ENCODE results near the gene KRTAP12-4.
"Not testable (repeated sequence)": the region's sequence is repeated elsewhere in the genome, so short reads cannot be mapped to it uniquely, and the experiment has no call there.

KRTAP12-4 gene

GRCh38 chr21:44681861-44682579, 27.6 kb upstream of the KRTAP12-4 start, which contains the start of gene KRTAP12-1:
Gene KRTAP12-1, minus strand, starts transcription at chr21:44682163. Its CDS starts 40 bp downstream, at chr21:44682123.
- TF ChIP-seq POLR2A (IDR thresholded peaks at IDR 0.05; ENCODE audit: low read depth, low read length) = no peak
- no peak for FAIRE-seq
- DNase-seq (ENCODE audit: insufficient read length, low spot score) = no peak

DNA sequence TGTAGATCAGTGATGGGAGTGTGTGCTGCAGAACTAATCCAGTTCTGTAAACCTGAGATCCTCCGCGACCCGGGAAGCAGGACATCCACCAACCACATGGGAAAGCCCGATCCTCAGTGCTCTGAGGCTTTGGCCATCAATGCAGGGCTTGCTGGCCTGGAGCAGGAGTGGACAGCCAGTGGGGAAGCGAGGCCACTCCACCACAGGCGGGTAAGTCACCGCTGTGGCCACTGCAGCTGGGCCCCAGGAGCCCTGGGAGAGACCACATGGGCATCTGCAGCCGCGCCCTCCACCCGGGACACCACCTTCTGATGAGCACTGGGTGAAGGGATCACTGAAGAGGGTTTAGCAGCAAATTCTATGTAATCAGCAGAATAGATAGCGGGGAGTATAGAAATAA, 26.7 kb upstream of the KRTAP12-4 start:
- no peak for FAIRE-seq
- DNase-seq (ENCODE audit: insufficient read length, low spot score) = no peak
- no peak for TF ChIP-seq POLR2A (IDR thresholded peaks at IDR 0.05; ENCODE audit: low read depth, low read length)

GRCh38 chr21:44677881-44678280, 23.4 kb upstream of the KRTAP12-4 start:
- no peak for TF ChIP-seq POLR2A (IDR thresholded peaks at IDR 0.05; ENCODE audit: low read depth, low read length)
- DNase-seq (ENCODE audit: insufficient read length, low spot score) = no peak
- FAIRE-seq = no peak

GRCh38 chr21:44671911-44672310, 17.5 kb upstream of the KRTAP12-4 start:
- FAIRE-seq = no peak
- TF ChIP-seq POLR2A (IDR thresholded peaks at IDR 0.05; ENCODE audit: low read depth, low read length) = no peak
- DNase-seq (ENCODE audit: insufficient read length, low spot score) = no peak

DNA sequence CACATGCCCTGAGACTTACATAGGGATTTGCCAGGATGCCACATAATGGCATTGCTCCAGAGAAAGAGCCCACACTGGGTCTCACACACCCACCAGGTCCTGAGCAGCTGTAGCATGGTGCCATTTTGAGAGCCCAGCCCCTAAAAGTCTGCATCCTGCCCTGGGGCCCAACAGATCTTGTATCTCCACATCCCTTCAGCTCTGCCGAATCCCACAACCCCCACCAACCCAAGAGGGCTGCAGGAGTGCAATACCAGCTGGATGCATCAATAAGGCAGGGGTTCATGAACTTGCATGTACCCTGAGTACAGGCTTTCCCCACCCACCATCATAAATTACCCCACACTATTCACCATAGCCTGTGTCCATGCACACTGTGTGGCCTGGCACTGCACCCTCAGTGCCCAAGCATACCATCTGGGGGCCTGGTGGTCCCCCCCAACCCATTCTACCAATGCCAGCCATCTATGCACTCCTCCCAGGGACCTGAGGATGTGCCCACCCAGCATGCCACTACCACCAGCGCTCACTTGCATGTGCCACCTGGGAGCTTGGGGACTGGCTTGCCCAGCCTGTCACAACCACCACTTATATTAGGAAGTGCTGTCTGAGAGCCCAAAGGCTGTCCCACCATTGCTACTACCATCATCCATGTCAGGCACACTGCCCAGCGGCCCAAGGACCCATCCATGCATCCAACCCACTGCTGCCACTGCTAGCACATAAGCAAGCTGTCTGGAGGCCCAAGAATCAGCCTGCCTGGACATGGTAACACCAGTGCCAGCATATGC, 16.4 kb upstream of the KRTAP12-4 start:
- DNase-seq (ENCODE audit: insufficient read length, low spot score) = no peak
- FAIRE-seq = no peak
- TF ChIP-seq POLR2A (IDR thresholded peaks at IDR 0.05; ENCODE audit: low read depth, low read length) = no peak

DNA sequence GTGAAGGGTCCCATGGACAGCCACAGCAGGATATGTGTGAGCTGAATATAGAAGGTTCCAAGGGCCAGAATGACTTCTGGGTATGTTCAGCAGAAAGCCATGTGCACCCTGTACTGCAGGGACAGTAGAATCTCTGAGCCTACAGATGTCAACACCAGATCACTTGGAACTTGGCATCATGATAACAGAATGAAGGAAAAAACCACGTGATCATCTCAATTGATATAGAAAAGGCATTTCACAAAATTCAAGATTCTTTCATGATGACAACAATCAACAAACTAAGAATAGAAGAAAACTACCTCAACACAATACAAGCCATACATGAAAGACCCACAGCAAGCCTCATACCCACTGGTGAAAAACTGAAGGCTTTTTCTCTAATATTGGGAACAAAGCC, 13.2 kb upstream of the KRTAP12-4 start:
- FAIRE-seq (no peak), DNase-seq (ENCODE audit: insufficient read length, low spot score) (no peak)
- TF ChIP-seq POLR2A (IDR thresholded peaks at IDR 0.05; ENCODE audit: low read depth, low read length) = no peak

GRCh38 chr21:44666401-44667320, 12.2 kb upstream of the KRTAP12-4 start, which contains the start of gene KRTAP12-2:
Gene KRTAP12-2, minus strand, starts transcription at chr21:44666927. Its CDS starts 41 bp downstream, at chr21:44666886.
- FAIRE-seq = no peak
- DNase-seq (ENCODE audit: insufficient read length, low spot score) = no peak
- no peak for TF ChIP-seq POLR2A (IDR thresholded peaks at IDR 0.05; ENCODE audit: low read depth, low read length)

DNA sequence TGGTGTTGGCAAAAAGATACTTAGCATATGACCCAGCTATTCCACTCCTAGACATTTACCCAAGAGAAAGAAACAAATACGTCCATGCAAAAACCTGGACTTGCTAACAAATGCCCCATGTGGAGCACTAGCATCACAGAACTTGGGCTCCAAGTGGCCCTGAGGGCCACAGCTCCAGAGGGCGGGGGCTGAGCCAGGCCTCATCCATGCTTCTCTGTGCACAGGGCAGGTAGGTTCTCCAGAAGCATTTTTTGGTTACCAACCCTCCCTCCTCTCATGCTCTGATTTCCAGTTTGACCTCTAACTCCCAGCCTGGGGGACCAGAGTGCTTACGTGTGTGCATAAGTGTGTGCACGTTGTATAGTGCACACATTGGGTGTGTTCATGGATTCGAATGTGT, 10.2 kb upstream of the KRTAP12-4 start:
- FAIRE-seq (no peak), DNase-seq (ENCODE audit: insufficient read length, low spot score) (no peak)
- TF ChIP-seq POLR2A (IDR thresholded peaks at IDR 0.05; ENCODE audit: low read depth, low read length) = no peak

DNA sequence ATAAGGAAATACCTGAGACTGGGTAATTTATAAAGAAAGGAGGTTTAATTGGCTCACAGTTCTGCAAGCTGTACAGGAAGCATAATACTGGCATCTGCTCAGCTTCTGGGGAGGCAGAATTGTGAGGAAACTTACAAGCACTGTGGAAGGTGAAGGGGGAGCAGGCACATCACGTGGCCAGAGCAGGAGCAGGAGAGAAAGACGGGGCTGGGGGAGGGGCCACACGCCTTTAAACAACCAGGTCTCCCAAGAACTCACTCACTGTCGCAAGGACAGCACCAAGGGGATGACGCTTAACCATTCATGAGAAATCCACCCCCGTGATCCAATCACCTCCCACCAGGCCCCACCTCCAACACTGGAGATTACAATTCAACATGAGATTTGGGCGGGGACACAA, 7.1 kb upstream of the KRTAP12-4 start:
- DNase-seq (ENCODE audit: insufficient read length, low spot score); FAIRE-seq: not testable (repeated sequence)

DNA sequence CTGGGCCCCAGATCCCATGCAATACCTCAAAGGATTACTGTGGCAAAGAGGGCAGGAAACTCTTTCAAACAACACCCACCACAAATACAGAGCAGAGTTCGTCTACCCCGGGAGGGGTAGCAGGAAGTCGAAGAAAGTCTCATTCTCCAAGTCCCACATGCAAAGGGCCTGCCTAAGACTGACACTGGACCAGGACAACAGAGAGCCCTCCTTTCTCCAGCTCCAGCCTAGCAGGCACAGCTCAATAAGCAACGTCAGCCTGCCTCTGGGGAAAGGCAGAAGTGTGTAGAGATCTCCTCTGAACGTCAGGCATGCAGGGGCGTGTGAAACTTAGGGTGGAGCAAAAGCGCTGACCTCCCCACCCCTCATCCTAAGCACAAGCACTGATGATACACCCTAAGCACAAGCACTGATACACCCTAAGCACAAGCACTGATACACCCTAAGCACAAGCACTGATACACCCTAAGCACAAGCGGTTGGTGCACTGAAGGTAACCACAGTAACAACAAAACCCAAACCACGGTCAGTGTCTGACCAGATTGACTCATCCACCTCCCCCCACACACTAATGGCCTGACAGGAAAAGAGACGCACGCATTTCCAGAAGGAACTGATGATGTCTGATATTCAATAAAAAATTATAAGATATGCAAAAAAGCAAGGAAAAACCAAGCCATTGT, 4.6 kb upstream of the KRTAP12-4 start:
- FAIRE-seq = no peak
- no peak for DNase-seq (ENCODE audit: insufficient read length, low spot score)
- TF ChIP-seq POLR2A (IDR thresholded peaks at IDR 0.05; ENCODE audit: low read depth, low read length) = no peak

- FAIRE-seq = no peak
- no peak for TF ChIP-seq POLR2A (IDR thresholded peaks at IDR 0.05; ENCODE audit: low read depth, low read length)
- no peak for DNase-seq (ENCODE audit: insufficient read length, low spot score)
Measured at GRCh38 chr21:44658541-44658910, 4.1 kb upstream of the KRTAP12-4 start.

DNA sequence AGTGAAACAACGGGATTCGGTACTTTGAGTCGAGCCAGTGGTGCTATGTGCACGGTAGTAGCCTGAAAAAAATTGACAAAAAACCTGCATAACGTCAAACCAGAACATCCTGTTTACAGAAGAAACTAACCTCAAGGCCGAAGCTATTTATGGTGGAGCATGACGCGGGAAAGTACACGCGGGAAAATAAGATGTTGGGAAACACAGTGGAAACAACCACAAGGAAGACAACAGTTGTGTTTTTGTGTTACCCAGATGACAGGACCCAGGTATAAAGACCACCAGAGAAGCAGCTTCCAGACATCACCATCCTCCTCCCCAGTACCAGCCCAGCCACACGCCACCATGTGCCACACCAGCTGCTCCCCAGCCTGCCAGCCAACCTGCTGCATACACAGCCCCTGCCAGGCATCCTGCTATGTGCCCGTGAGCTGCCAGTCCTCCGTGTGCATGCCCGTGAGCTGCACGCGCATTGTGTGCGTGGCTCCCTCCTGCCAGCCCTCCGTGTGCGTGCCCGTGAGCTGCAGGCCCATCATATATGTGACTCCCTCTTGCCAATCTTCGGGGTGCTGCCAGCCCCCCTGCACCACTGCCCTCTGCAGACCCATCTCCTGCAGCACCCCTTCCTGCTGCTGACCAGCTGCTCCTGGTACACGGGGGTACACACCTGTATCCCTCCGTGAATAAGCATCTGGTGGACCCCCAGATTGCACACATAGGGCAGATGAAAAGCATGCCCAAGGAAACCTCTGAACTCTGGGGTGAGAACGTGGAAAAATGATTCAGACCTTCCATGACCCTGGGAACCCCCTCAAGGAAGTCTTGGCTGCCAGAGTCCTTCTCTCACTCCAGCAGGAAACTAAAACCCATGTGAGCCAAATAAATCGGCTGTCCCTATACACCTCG, 3.4 kb upstream of the KRTAP12-4 start, which contains the start of gene KRTAP12-3:
Gene KRTAP12-3 (plus strand): TSS at position 298 of the 906 bp plus-strand sequence. CDS start 48 bp downstream, at position 346.
- peak; percentile 19; the same call in 1 of the 2 replicates for TF ChIP-seq POLR2A (IDR thresholded peaks at IDR 0.05; ENCODE audit: low read depth, low read length)
- no peak for DNase-seq (ENCODE audit: insufficient read length, low spot score)
- FAIRE-seq = no peak

All from H54 (cell line).